Neural cell (in vitro differentiated cells): ENCODE measurements around the gene CASP9. TPM values are rescaled to one million over a fixed set of nuclear protein-coding genes. Genes with fewer than 3 reads are reported as not detected.

ENCODE experiments used
- H2AFZ ChIP-seq: fragments of 200-600, 300-800 bp; sonication (generic), shearing (Covaris generic); 2 replicates; pipeline ENCODE4 v1.6.0; 2014; ENCODE audit warnings: low read depth, mild to moderate bottlenecking, antibody characterized with exemption, low read length, moderate library complexity
- H3F3A ChIP-seq: fragments of 200-600 bp; shearing (Covaris generic); 2 replicates; pipeline ENCODE4 v1.6.1; 2016; ENCODE audit warnings: mild to moderate bottlenecking, moderate library complexity, mixed read lengths, antibody characterized with exemption, low read length; ENCODE audit not compliant: insufficient read depth, poor library complexity, severe bottlenecking
- H3K27ac ChIP-seq: fragments of 200-600, 300-800 bp; sonication (generic), shearing (Covaris generic); 2 replicates; pipeline ENCODE4 v1.5.1; 2014; ENCODE audit warnings: mild to moderate bottlenecking, low read length, moderate library complexity
- H3K27me3 ChIP-seq: fragments of 300-800, 200-600 bp; sonication (generic), shearing (Covaris generic); 2 replicates; pipeline ENCODE4 v1.6.0; 2014; ENCODE audit warnings: mild to moderate bottlenecking, low read depth, low read length, moderate library complexity; ENCODE audit not compliant: insufficient read depth
- H3K36me3 ChIP-seq: fragments of 300-800, 200-600 bp; sonication (generic), shearing (Covaris generic); 2 replicates; pipeline ENCODE4 v1.5.1; 2014; ENCODE audit warnings: mild to moderate bottlenecking, antibody characterized with exemption, low read length, moderate library complexity; ENCODE audit not compliant: insufficient read depth
- H3K4me2 ChIP-seq: fragments of 300-800, 200-600 bp; sonication (generic), shearing (Covaris generic); 2 replicates; pipeline ENCODE4 v1.6.0; 2014; ENCODE audit warnings: mild to moderate bottlenecking, low read length
- H3K4me3 ChIP-seq: fragments of 300-800, 200-600 bp; sonication (generic), shearing (Covaris generic); 2 replicates; pipeline ENCODE4 v1.5.1; 2014; ENCODE audit warnings: mild to moderate bottlenecking, low read length, moderate library complexity
- H3K79me2 ChIP-seq: fragments of 200-600 bp; shearing (Covaris generic); replicated peaks from 2 replicates; pipeline ENCODE4 v1.6.0; 2014; ENCODE audit warnings: mild to moderate bottlenecking, low read length, moderate library complexity; ENCODE audit not compliant: insufficient read depth
- H3K9ac ChIP-seq: fragments of 300-800, 200-600 bp; sonication (generic), shearing (Covaris generic); 2 replicates; pipeline ENCODE4 v1.6.1; 2016; ENCODE audit warnings: mild to moderate bottlenecking, low read length, mixed read lengths
- H3K9me2 ChIP-seq: fragments of 200-600 bp; shearing (Covaris generic); 2 replicates; pipeline ENCODE4 v1.6.1; 2016; ENCODE audit warnings: mild to moderate bottlenecking, low read length, mixed read lengths; ENCODE audit not compliant: insufficient read depth
- H3K9me3 ChIP-seq: fragments of 200-600, 300-800 bp; sonication (generic), shearing (Covaris generic); 2 replicates; pipeline ENCODE4 v1.6.1; 2016; ENCODE audit warnings: mild to moderate bottlenecking, mixed run types, low read length, moderate library complexity, mixed read lengths
- H4K20me1 ChIP-seq: fragments of 200-600 bp; shearing (Covaris generic); 2 replicates; pipeline ENCODE4 v1.6.1; 2016; ENCODE audit warnings: mild to moderate bottlenecking, mixed run types; ENCODE audit not compliant: insufficient read depth
- CTCF ChIP-seq: fragments of 450-650 bp; IDR thresholded peaks from 2 replicates; pipeline ENCODE4 v1.5.1; 2014; ENCODE audit warnings: antibody characterized with exemption, mild to moderate bottlenecking, moderate library complexity; ENCODE audit not compliant: poor library complexity, severe bottlenecking
- EP300 ChIP-seq: fragments of 450-650 bp; conservative IDR thresholded peaks from 2 replicates; pipeline ENCODE4 v1.6.1; 2014; ENCODE audit warnings: antibody characterized with exemption, mild to moderate bottlenecking, moderate library complexity; ENCODE audit not compliant: poor library complexity, severe bottlenecking
- EZH2 ChIP-seq: fragments of 200-600, 300-800 bp; shearing (Covaris generic), sonication (generic); IDR thresholded peaks from 2 replicates; pipeline ENCODE4 v1.6.1; 2014; ENCODE audit warnings: antibody characterized with exemption, low read length, borderline replicate concordance, mild to moderate bottlenecking; ENCODE audit not compliant: insufficient read depth, poor library complexity, severe bottlenecking
- MXI1 ChIP-seq: fragments of 450-650 bp; conservative IDR thresholded peaks from 2 replicates; pipeline ENCODE4 v1.6.1; 2014; ENCODE audit warnings: antibody characterized with exemption, mild to moderate bottlenecking; ENCODE audit not compliant: poor library complexity, severe bottlenecking
- POLR2AphosphoS5 ChIP-seq: IDR thresholded peaks from 2 replicates; pipeline ENCODE4 v1.6.1; 2012
- RAD21 ChIP-seq: fragments of 450-650 bp; conservative IDR thresholded peaks from 2 replicates; pipeline ENCODE4 v1.6.1; 2014; ENCODE audit warnings: antibody characterized with exemption, mild to moderate bottlenecking, moderate library complexity
- REST ChIP-seq: IDR thresholded peaks from 2 replicates; pipeline ENCODE4 v1.6.1; 2012; ENCODE audit warnings: borderline replicate concordance
- SMC3 ChIP-seq: fragments of 450-650 bp; conservative IDR thresholded peaks from 2 replicates; pipeline ENCODE4 v1.6.1; 2014; ENCODE audit warnings: antibody characterized with exemption, mild to moderate bottlenecking, moderate library complexity; ENCODE audit not compliant: poor library complexity
- TAF1 ChIP-seq: IDR thresholded peaks from 2 replicates; pipeline ENCODE4 v1.6.1; 2012; ENCODE audit warnings: low read depth
- polyA plus RNA-seq: library from polyadenylated mRNA; depleted of rRNA; stranded (reverse); fragments of >200 nt; gene quantifications from 2 replicates; pipeline ENCODE4 v1.2.3, GENCODE V29; 2014

CASP9 gene
- polyA plus RNA-seq, 1 donor from 2014 or later, result 13.7 TPM

GRCh38 chr1:15513919-15514318 is 10.1 kb downstream of the CASP9 start:
- no peak overlapping the region for H2AFZ ChIP-seq
- H3K9ac ChIP-seq, result no peak overlapping the region
- H3F3A ChIP-seq, result no peaks in the 10 kb centered on the region
- H3K36me3 ChIP-seq, result no peaks in the 10 kb centered on the region
- H3K4me2 ChIP-seq, result no peak overlapping the region
- H4K20me1 ChIP-seq, result no peaks in the 10 kb centered on the region
- no peak overlapping the region for H3K27ac ChIP-seq
- TF ChIP-seq CTCF (no peak), RAD21 (no peak), MXI1 (no peak), POLR2AphosphoS5 (no peak), REST (no peak), EZH2 (no peak), TAF1 (no peak), SMC3 (no peak), EP300 (no peak)
- no peaks in the 10 kb centered on the region for H3K27me3 ChIP-seq
- no peaks in the 10 kb centered on the region for H3K9me3 ChIP-seq
- H3K79me2 ChIP-seq, result no peaks in the 10 kb centered on the region
- H3K9me2 ChIP-seq, result no peaks in the 10 kb centered on the region
- H3K4me3 ChIP-seq, result no peak overlapping the region

GRCh38 chr1:15513192-15513591 is 10.8 kb downstream of the CASP9 start:
- TF ChIP-seq EP300, result no peak
- TF ChIP-seq CTCF, result no peak
- no peak for TF ChIP-seq MXI1
- TF ChIP-seq POLR2AphosphoS5, result no peak
- TF ChIP-seq REST, result no peak
- TF ChIP-seq RAD21, result no peak
- TF ChIP-seq SMC3, result no peak
- no peak for TF ChIP-seq EZH2
- no peak for TF ChIP-seq TAF1
- Histone ChIP-seq H3K4me2 (no peak overlapping the region), H3K9me3 (no peaks in the 10 kb centered on the region), H3K79me2 (no peaks in the 10 kb centered on the region), H3F3A (no peaks in the 10 kb centered on the region), H3K27ac (no peak overlapping the region), H3K27me3 (no peaks in the 10 kb centered on the region), H3K9me2 (no peaks in the 10 kb centered on the region), H3K9ac (no peak overlapping the region), H3K4me3 (no peak overlapping the region), H3K36me3 (no peaks in the 10 kb centered on the region), H4K20me1 (no peaks in the 10 kb centered on the region), H2AFZ (no peak overlapping the region)
